Jurkat, Clone E6-1 (cell line): ENCODE measurements around the gene SCN2B.
A peak's percentile ranks its signal among the peaks of the same experiment; 100 is the strongest.

Experiments used
- DNase-seq: peaks from one replicate; pipeline ENCODE4 v3.0.0-alpha.2; 2011; ENCODE audit warnings: low read depth, low spot score
- H3K4me3 ChIP-seq: 2 replicates; pipeline ENCODE4 v1.5.1; 2011; ENCODE audit warnings: mild to moderate bottlenecking, low read length, control low read depth, moderate library complexity

SCN2B gene

GRCh38 chr11:118157186-118157895 lies 19.1 kb downstream of the SCN2B start:
- no peak for DNase-seq
- no peak overlapping the region for H3K4me3 ChIP-seq

GRCh38 chr11:118156531-118157185 lies 19.8 kb downstream of the SCN2B start:
- no peak overlapping the region for H3K4me3 ChIP-seq
- DNase-seq = peak; percentile 44

GRCh38 chr11:118155776-118156530 lies 20.5 kb downstream of the SCN2B start:
- DNase-seq = no peak
- H3K4me3 ChIP-seq = no peak overlapping the region

GRCh38 chr11:118154641-118155040 lies 21.8 kb downstream of the SCN2B start:
- DNase-seq = no peak
- no peak overlapping the region for H3K4me3 ChIP-seq

GRCh38 chr11:118153976-118154375 lies 22.5 kb downstream of the SCN2B start:
- no peak overlapping the region for H3K4me3 ChIP-seq
- no peak for DNase-seq

- DNase-seq = no peak
- no peak overlapping the region for H3K4me3 ChIP-seq
Measured at GRCh38 chr11:118153516-118153915, 22.9 kb downstream of the SCN2B start.

GRCh38 chr11:118152552-118153471 lies 23.6 kb downstream of the SCN2B start, which contains the start of gene SCN4B:
Gene SCN4B, minus strand, starts transcription at chr11:118152823. Its CDS starts 150 bp downstream, at chr11:118152673.
- no peak for DNase-seq

GRCh38 chr11:118152020-118152551 lies 24.4 kb downstream of the SCN2B start:
- no peak overlapping the region for H3K4me3 ChIP-seq
- DNase-seq = no peak

More at GRCh38 chr11:118152552-118153471, 23.6 kb downstream of the SCN2B start, which contains the start of gene SCN4B:
- no peak within 1 kb of the TSS for H3K4me3 ChIP-seq

- no peak overlapping the region for H3K4me3 ChIP-seq
- DNase-seq = no peak
Measured at GRCh38 chr11:118151431-118151830, 25.0 kb downstream of the SCN2B start.

- DNase-seq = no peak
- H3K4me3 ChIP-seq = no peak overlapping the region
Measured at GRCh38 chr11:118149493-118149892, 26.9 kb downstream of the SCN2B start.

- DNase-seq = no peak
- H3K4me3 ChIP-seq = no peak overlapping the region
Measured at GRCh38 chr11:118148856-118149255, 27.6 kb downstream of the SCN2B start.

- no peak overlapping the region for H3K4me3 ChIP-seq
- no peak for DNase-seq
Measured at GRCh38 chr11:118148240-118148639, 28.2 kb downstream of the SCN2B start.

- DNase-seq = no peak
- H3K4me3 ChIP-seq = no peak overlapping the region
Measured at GRCh38 chr11:118147502-118147901, 28.9 kb downstream of the SCN2B start.

GRCh38 chr11:118146554-118146953 lies 29.9 kb downstream of the SCN2B start:
- no peak overlapping the region for H3K4me3 ChIP-seq
- DNase-seq = no peak

GRCh38 chr11:118145285-118146227 lies 30.9 kb downstream of the SCN2B start:
- peak overlapping the region; percentile 53 for H3K4me3 ChIP-seq
- peak; percentile 53 for DNase-seq

- no peak overlapping the region for H3K4me3 ChIP-seq
- DNase-seq = no peak
Measured at GRCh38 chr11:118144301-118145268, 31.9 kb downstream of the SCN2B start.
